Measurements from ENCODE around the gene PTN.
"Not testable (repeated sequence)": the region's sequence is repeated elsewhere in the genome, so short reads cannot be mapped to it uniquely, and the experiment has no call there.

Gene PTN

DNA sequence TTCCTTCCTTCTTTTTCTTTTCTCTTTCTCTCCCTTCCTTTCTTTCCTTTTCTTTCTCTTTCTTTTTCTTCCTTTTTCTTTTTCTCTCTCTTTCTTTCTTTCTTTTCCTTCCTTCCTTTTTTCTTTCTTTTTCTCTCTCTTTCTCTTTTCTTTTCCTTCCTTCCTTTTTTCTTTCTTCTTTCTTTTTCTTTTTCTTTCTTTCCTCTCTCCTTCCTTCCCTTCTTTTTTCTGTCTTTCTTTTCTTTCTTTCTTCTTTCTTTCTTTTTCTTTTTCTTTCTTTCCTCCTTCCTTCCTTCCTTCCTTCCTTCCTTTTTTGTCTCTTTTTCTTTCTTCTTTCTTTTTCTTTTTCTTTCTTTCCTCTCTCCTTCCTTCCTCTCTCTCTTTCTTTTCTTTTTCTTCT, 136.8 kb downstream of the PTN start:
- Histone ChIP-seq H3K9ac (ENCODE audit: low read length) (no peak overlapping the region), H3K9me3 (ENCODE audit: low read length) (no peaks in the 10 kb centered on the region), H3K4me3 (ENCODE audit: low read depth in 1 of 2, low read length in 2 of 2) (no peak overlapping the region), H3K36me3 (ENCODE audit: insufficient read depth, low read length) (no peaks in the 10 kb centered on the region), H3K27me3 (ENCODE audit: control insufficient read depth in 1 of 2, insufficient read depth in 2 of 2, low read length in 2 of 2) (no peaks in the 10 kb centered on the region), H3K4me1 (ENCODE audit: insufficient read depth, low read length) (no peaks in the 10 kb centered on the region), H3K27ac (ENCODE audit: low read depth, low read length) (no peak overlapping the region)

DNA sequence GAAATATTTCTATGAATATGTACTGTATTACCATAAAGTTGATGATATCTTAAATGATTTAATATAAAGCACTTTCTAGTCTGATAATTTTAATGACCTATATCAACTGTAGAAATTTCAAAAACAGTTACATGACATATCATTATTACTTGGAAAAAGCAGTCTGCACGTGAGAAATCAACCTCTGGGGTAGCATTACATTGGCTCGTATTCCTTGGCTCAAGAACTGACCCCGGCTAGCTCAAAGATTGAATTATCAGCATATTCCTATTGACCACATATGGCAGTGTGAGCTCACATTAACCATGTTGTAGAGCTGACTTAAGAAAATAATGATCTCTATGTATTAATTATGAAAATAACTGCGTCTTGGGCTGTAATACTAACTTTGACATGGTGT, 139.3 kb downstream of the PTN start:
- Histone ChIP-seq H3K4me1 (ENCODE audit: insufficient read depth, low read length) (no peaks in the 10 kb centered on the region), H3K4me3 (ENCODE audit: low read depth in 1 of 2, low read length in 2 of 2) (no peak overlapping the region), H3K9ac (ENCODE audit: low read length) (no peak overlapping the region), H3K27me3 (ENCODE audit: control insufficient read depth in 1 of 2, insufficient read depth in 2 of 2, low read length in 2 of 2) (no peaks in the 10 kb centered on the region), H3K27ac (ENCODE audit: low read depth, low read length) (no peak overlapping the region), H3K9me3 (ENCODE audit: low read length) (no peaks in the 10 kb centered on the region), H3K36me3 (ENCODE audit: insufficient read depth, low read length) (no peaks in the 10 kb centered on the region)

DNA sequence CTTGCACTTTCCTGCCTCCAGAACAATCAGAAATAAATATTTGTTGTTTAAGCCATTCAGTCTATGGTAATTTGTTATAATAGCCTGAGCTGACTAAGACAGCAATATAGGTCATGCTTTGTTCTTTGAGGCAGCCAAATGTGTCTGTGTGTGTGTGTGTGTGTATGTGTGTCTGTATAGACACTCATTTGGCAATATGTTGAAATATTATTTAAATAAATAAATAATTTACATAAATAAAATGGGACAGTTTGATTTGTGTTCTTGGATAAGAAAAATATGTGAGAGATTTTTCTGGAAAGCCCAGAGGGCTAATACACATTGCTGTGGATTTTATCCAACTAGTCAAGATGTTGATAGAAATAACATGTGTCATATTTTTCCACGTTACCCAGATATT, 140.2 kb downstream of the PTN start:
- Histone ChIP-seq H3K36me3 (ENCODE audit: insufficient read depth, low read length) (no peaks in the 10 kb centered on the region), H3K4me3 (ENCODE audit: low read depth in 1 of 2, low read length in 2 of 2) (no peak overlapping the region), H3K27me3 (ENCODE audit: control insufficient read depth in 1 of 2, insufficient read depth in 2 of 2, low read length in 2 of 2) (no peaks in the 10 kb centered on the region), H3K27ac (ENCODE audit: low read depth, low read length) (no peak overlapping the region), H3K9ac (ENCODE audit: low read length) (no peak overlapping the region), H3K4me1 (ENCODE audit: insufficient read depth, low read length) (no peaks in the 10 kb centered on the region), H3K9me3 (ENCODE audit: low read length) (no peaks in the 10 kb centered on the region)

DNA sequence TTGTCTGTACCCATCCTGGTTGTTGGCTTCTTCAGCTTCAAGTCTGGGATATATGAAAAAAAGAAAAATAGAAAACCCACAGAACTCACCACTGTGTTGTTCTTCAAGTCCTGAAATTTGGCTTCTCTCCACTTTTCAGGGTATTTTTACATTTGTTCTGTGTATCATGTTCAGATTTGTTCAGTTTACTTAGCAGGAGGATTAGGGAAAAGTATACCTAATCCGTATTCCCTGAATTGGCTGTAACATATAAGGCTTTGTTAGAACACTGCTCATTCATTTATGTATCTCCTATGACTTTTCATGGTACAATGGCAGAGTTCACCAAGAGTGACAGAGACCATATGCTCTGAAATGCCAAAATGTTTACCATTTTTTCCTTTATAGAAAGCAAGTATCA, 146.9 kb downstream of the PTN start:
- no peak overlapping the region for H3K4me3 ChIP-seq (ENCODE audit: low read depth in 1 of 2, low read length in 2 of 2)
- H3K9me3 ChIP-seq (ENCODE audit: low read length), result no peaks in the 10 kb centered on the region

DNA sequence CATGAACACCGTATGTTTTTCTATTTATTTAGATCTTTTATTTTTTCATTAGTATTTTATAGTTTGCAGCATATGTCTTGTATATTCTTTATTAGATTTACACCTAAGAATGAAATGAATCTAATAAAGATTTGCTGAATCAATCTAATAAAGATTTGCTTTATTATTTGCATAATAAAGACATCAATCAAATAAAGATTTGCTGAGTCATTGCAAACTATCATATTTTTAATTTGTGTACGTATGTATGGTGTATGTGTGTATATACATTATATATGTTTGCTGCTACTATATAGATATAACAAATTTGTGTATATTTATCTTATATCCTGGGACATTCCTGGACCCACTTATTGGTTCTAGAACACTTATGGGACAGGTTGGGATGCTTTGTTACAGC, 147.5 kb downstream of the PTN start:
- Histone ChIP-seq H3K9me3 (ENCODE audit: low read length) (no peaks in the 10 kb centered on the region), H3K4me3 (ENCODE audit: low read depth in 1 of 2, low read length in 2 of 2) (no peak overlapping the region), H3K27me3 (ENCODE audit: control insufficient read depth in 1 of 2, insufficient read depth in 2 of 2, low read length in 2 of 2) (no peaks in the 10 kb centered on the region), H3K36me3 (ENCODE audit: insufficient read depth, low read length) (no peaks in the 10 kb centered on the region), H3K4me1 (ENCODE audit: insufficient read depth, low read length) (no peaks in the 10 kb centered on the region), H3K9ac (ENCODE audit: low read length) (no peak overlapping the region), H3K27ac (ENCODE audit: low read depth, low read length) (no peak overlapping the region)

More for the DNA sequence above, 146.9 kb downstream of the PTN start:
- H3K27ac ChIP-seq (ENCODE audit: low read depth, low read length), result no peak overlapping the region
- no peaks in the 10 kb centered on the region for H3K36me3 ChIP-seq (ENCODE audit: insufficient read depth, low read length)
- H3K27me3 ChIP-seq (ENCODE audit: control insufficient read depth in 1 of 2, insufficient read depth in 2 of 2, low read length in 2 of 2), result no peaks in the 10 kb centered on the region
- H3K4me1 ChIP-seq (ENCODE audit: insufficient read depth, low read length), result no peaks in the 10 kb centered on the region
- H3K9ac ChIP-seq (ENCODE audit: low read length), result no peak overlapping the region

DNA sequence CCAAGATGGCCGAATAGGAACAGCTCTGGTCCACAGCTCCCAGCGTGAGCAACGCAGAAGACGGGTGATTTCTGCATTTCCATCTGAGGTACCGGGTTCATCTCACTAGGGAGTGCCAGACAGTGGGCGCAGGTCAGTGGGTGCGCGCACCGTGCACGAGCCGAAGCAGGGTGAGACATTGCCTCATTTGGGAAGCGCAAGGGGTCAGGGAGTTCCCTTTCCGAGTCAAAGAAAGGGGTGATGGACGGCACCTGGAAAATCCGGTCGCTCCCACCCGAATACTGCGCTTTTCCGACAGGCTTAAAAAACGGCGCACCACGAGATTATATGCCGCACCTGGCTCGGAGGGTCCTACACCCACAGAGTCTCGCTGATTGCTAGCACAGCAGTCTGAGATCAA, 161.9 kb downstream of the PTN start:
- H3K4me3 ChIP-seq (ENCODE audit: low read depth in 1 of 2, low read length in 2 of 2); H3K27ac ChIP-seq (ENCODE audit: low read depth, low read length); H3K36me3 ChIP-seq (ENCODE audit: insufficient read depth, low read length); H3K27me3 ChIP-seq (ENCODE audit: control insufficient read depth in 1 of 2, insufficient read depth in 2 of 2, low read length in 2 of 2); H3K9ac ChIP-seq (ENCODE audit: low read length); H3K4me1 ChIP-seq (ENCODE audit: insufficient read depth, low read length); H3K9me3 ChIP-seq (ENCODE audit: low read length): not testable (repeated sequence)

Data from muscle layer of colon (tissue), 2 donors.